K562 (cell line): Measurements from ENCODE around the gene ANKH. TPM values are rescaled to one million over a fixed set of nuclear protein-coding genes. Genes with fewer than 3 reads are reported as not detected.

ENCODE experiments used
- ATAC-seq: fragments of 200-7000 bp; cut with Tn5 transposase; 3 replicates; pipeline ENCODE4 v1.9.1; 2020; ENCODE audit warnings: moderate library complexity
- BruUV-seq: library from RNA; stranded (reverse); fragments of 400-500 nt; replicated peaks from 2 replicates; lab custom pipeline; 2021; lab: Mats Ljungman, UMichigan
- CTCF ChIA-PET: fragments of 300-600 bp; formaldehyde crosslinking; extraction: SDS; loops from one replicate; lab custom pipeline; 2021; ENCODE audit warnings: low intra/inter-chr PET ratio; lab: Yijun Ruan, JAX
- POLR2A ChIA-PET: fragments of 300-600, 350-650 bp; sonication (Branson Sonifier 250); formaldehyde crosslinking; extraction: SDS; loops from one replicate; lab custom pipeline; 2021; ENCODE audit warnings: antibody characterized with exemption, inconsistent platforms; lab: Yijun Ruan, JAX
- DNase-seq, 4 experiments: peaks; one replicate each; pipeline versions ENCODE4 v3.0.0 to v3.0.0-alpha.2; 2011 to 2018; ENCODE audit warnings: low spot score in 3 of 4, mixed read lengths in 3 of 4; ENCODE audit errors: extremely low read depth in 1 of 4
- FAIRE-seq: peaks from 2 replicates; lab custom pipeline; 2011; peaks lifted over from hg19 to GRCh38; lab: Jason Lieb, UNC
- H2AFZ ChIP-seq: 2 replicates; pipeline ENCODE4 v1.6.0; 2011; ENCODE audit warnings: low read depth, low read length, control low read depth, inconsistent platforms
- H3K27ac ChIP-seq: fragments of 200-600 bp; 3 replicates; pipeline ENCODE4 v1.8.0; 2011; ENCODE audit warnings: low read depth, mild to moderate bottlenecking, control low read depth, inconsistent platforms, low read length, moderate library complexity, mixed read lengths; ENCODE audit errors: extremely low read depth
- H3K27me3 ChIP-seq, 2 experiments: fragments of 300-600 bp in 1 of 2; 2 replicates in 1 of 2; 3 replicates in 1 of 2; pipeline versions ENCODE4 v1.6.0 to v1.8.0; 2011; ENCODE audit warnings: inconsistent platforms in 2 of 2, low read length in 2 of 2, mild to moderate bottlenecking in 1 of 2, mixed read lengths in 1 of 2, moderate library complexity in 1 of 2; ENCODE audit not compliant: control insufficient read depth in 2 of 2, insufficient read depth in 2 of 2
- H3K36me3 ChIP-seq: fragments of 300-600 bp; 3 replicates; pipeline ENCODE4 v1.8.0; 2011; ENCODE audit warnings: mild to moderate bottlenecking, low read length, inconsistent platforms; ENCODE audit not compliant: control insufficient read depth, insufficient read depth
- H3K4me1 ChIP-seq, 2 experiments: fragments of 200-600 bp in 1 of 2; replicated peaks in 1 of 2; 2 replicates in 1 of 2; 3 replicates in 1 of 2; pipeline versions ENCODE4 v1.5.1 to v1.8.0; 2011; ENCODE audit warnings: inconsistent platforms in 2 of 2, low read length in 2 of 2, mild to moderate bottlenecking in 1 of 2, mixed read lengths in 1 of 2, moderate library complexity in 1 of 2; ENCODE audit not compliant: control insufficient read depth in 2 of 2, insufficient read depth in 2 of 2
- H3K4me2 ChIP-seq: 2 replicates; pipeline ENCODE4 v1.6.1; 2011; ENCODE audit warnings: low read length, control low read depth, inconsistent platforms, mixed read lengths; ENCODE audit not compliant: insufficient read depth
- H3K4me3 ChIP-seq: fragments of 200-600 bp; sonication (generic), shearing (Covaris generic); 2 replicates; pipeline ENCODE4 v1.5.1; 2016; ENCODE audit warnings: control low read depth, inconsistent platforms
- H3K79me2 ChIP-seq: fragments of 200-600 bp; 3 replicates; pipeline ENCODE4 v1.8.0; 2011; ENCODE audit warnings: low read length, inconsistent platforms; ENCODE audit not compliant: control insufficient read depth, insufficient read depth
- H3K9ac ChIP-seq, 2 experiments: 2 replicates each; pipeline versions ENCODE4 v1.6.0 to v1.6.1; 2011; ENCODE audit warnings: low read depth in 2 of 2, low read length in 2 of 2, control low read depth in 1 of 2, inconsistent platforms in 1 of 2, mild to moderate bottlenecking in 1 of 2, mixed read lengths in 1 of 2; ENCODE audit not compliant: insufficient read depth in 1 of 2
- H3K9me1 ChIP-seq: one replicate; pipeline ENCODE4 v1.6.0; 2011; ENCODE audit warnings: inconsistent platforms, mild to moderate bottlenecking, low read length, moderate library complexity; ENCODE audit not compliant: control insufficient read depth, insufficient read depth
- H3K9me3 ChIP-seq: replicated peaks from 2 replicates; pipeline ENCODE4 v1.5.1; 2011; ENCODE audit warnings: low read depth, low read length, inconsistent platforms; ENCODE audit not compliant: control insufficient read depth, insufficient read depth
- H4K20me1 ChIP-seq: replicated peaks from 2 replicates; pipeline ENCODE4 v1.6.1; 2011; ENCODE audit warnings: low read length, inconsistent platforms, mixed read lengths; ENCODE audit not compliant: control insufficient read depth, insufficient read depth
- BHLHE40 ChIP-seq: IDR thresholded peaks from 2 replicates; pipeline ENCODE4 v1.6.1; 2011; ENCODE audit warnings: low read length, improper control_type of control experiment
- POLR2G ChIP-seq: fragments of 200-400 bp; formaldehyde crosslinking; IDR thresholded peaks from 2 replicates; pipeline ENCODE4 v1.6.1; 2017; ENCODE audit warnings: low read depth, mild to moderate bottlenecking, antibody characterized with exemption, low read length, moderate library complexity
- WGBS: fragments of 100-300 bp; shearing (Covaris generic); methylation state at CpG from one replicate; pipeline ENCODE4 v1.1.6; 2016; ENCODE audit warnings: low coverage, mixed read lengths; ENCODE audit not compliant: insufficient coverage; ENCODE audit errors: missing lambda C conversion rate; 5-methylcytosine and 5-hydroxymethylcytosine counted together
- in situ Hi-C: fragments of 300-500 bp; cut with MboI; formaldehyde crosslinking; loops from 4 replicates; pipeline ENCODE4 v1.15.0; 2018; ENCODE audit warnings: inconsistent platforms, mixed read lengths
- intact Hi-C: fragments of 100-400 bp; cut with micrococcal nuclease; formaldehyde crosslinking; loops from 2 replicates; pipeline ENCODE4 v1.14.2; 2022
- polyA plus RNA-seq, 8 experiments: library from polyadenylated mRNA; depleted of rRNA in 4 of 8; stranded (reverse) in 5 of 8; unstranded in 3 of 8; fragments of >200 nt; fragmentation: Nextera tagmentation in 2 of 8; fragmentation: Illumina TruSeq in 1 of 8; extraction: Ambion mirVana in 2 of 8; extraction: Trizol in 1 of 8; gene quantifications; 2 replicates each; pipeline versions ENCODE4 v1.2.1 to v1.2.3, GENCODE V29; 2011 to 2014; ENCODE audit warnings: inconsistent platforms in 1 of 8, missing spikeins in 1 of 8
- total RNA-seq, 7 experiments: library from RNA; depleted of rRNA in 6 of 7; stranded (reverse); fragments of >200 nt in 6 of 7; fragmentation: Illumina TruSeq in 2 of 7; extraction: Trizol in 2 of 7; gene quantifications; 2 replicates each; pipeline versions ENCODE4 v1.2.1 to v1.2.3, GENCODE V29; 2011 to 2021; ENCODE audit warnings: low replicate concordance in 1 of 7
- TF ChIP-seq, protein P1 (sequence below): IDR thresholded peaks from 2 replicates; pipeline ENCODE4 v1.6.1; 2011; ENCODE audit warnings: borderline replicate concordance, low read depth, mild to moderate bottlenecking, moderate library complexity, low read length; ENCODE audit not compliant: insufficient read depth, poor library complexity, severe bottlenecking

The ANKH gene
- total and polyA plus RNA-seq, 9 of the 15 experiments (the other 6 are each of a cell fraction or from before 2014, with no cell fraction given), result 0.79 to 12.2 (median 4.5) TPM

DNA sequence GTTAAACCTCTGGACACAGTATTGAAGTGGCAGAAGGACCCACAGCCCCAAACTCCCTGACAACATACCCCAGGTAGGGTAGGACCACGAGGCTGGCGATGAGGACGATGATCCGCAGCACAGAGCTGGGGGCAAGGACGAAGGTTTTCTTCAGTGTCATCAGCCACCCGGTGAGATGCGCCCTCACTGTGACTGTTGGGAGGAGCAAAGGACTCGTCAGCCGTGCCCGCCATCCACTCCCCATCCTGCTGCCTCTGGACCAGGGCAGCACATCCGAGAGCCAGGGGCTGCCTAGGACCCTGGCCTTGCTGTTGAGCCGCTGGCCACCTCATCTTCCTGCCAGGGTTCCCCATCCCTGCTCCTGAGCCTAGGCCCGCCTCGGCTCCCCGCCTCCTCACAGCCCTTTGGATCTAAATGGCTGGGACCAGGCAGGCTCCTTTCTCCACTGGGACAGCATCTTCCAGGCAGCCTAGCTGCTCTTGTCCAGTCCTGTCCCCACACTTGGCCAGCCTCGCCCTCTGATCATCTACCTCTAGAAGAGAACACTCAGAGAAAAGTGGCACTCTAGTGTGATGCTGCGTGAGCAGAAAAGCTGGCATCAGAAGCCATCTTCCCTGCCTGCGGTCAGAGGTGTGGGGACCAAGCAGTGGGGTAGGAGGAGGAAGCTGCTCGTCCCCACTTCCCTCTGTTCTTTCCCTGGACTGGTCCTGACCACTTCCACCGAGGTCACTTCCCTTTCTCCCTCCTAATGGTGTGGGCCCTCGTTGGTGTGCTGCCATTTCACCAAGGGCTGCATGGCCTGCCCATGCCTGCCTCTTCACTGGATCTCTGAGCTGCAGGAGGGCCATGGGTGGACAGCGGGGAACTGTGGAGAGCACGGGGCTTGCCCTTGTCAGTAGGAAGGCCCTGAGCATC lies 157.8 kb downstream of the ANKH start:
- peak; percentile 47; the same call in 1 of the 2 replicates for TF ChIP-seq POLR2G
- TF ChIP-seq, protein P1, sequence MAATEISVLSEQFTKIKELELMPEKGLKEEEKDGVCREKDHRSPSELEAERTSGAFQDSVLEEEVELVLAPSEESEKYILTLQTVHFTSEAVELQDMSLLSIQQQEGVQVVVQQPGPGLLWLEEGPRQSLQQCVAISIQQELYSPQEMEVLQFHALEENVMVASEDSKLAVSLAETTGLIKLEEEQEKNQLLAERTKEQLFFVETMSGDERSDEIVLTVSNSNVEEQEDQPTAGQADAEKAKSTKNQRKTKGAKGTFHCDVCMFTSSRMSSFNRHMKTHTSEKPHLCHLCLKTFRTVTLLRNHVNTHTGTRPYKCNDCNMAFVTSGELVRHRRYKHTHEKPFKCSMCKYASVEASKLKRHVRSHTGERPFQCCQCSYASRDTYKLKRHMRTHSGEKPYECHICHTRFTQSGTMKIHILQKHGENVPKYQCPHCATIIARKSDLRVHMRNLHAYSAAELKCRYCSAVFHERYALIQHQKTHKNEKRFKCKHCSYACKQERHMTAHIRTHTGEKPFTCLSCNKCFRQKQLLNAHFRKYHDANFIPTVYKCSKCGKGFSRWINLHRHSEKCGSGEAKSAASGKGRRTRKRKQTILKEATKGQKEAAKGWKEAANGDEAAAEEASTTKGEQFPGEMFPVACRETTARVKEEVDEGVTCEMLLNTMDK, result no peak
- no peak for TF ChIP-seq BHLHE40
- DNase-seq, result no peak
- ChIA-PET CTCF (no interaction called here), POLR2A (interaction anchor here (2.1 to 2.3 kb wide), 2 partner anchors 10 to 11 kb away, joined by 8 read pairs; no protein-coding TSS in a partner anchor)
- in situ Hi-C loops, result no loop called here
- no TSS peak for BruUV-seq
- H3K4me3 ChIP-seq, result no peak overlapping the region
- no peak overlapping the region for H3K9ac ChIP-seq
- no peak; the same call in 2 of the 3 replicates for ATAC-seq
- H2AFZ ChIP-seq, result no peak overlapping the region
- intact Hi-C loops, result no loop called here
- H3K9me1 ChIP-seq, result no peaks in the 10 kb centered on the region
- 0 out of 5 replicates have a peak, but pooled peaks cover 0 to 3% of the 10 kb centered on the region in 2 experiments for H3K4me1 ChIP-seq
- FAIRE-seq, result no peak
- no peaks in the 10 kb centered on the region for H3K79me2 ChIP-seq
- no peak overlapping the region for H3K4me2 ChIP-seq
- H3K9me3 ChIP-seq, result no peaks in the 10 kb centered on the region
- H4K20me1 ChIP-seq, result no peaks in the 10 kb centered on the region
- no peaks in the 10 kb centered on the region for H3K27me3 ChIP-seq
- WGBS, result 90% methylated on average over 18 of the region's 23 CpGs
- H3K27ac ChIP-seq, result no peak overlapping the region
- H3K36me3 ChIP-seq, result peaks cover 51% of the 10 kb centered on the region; the same call in 2 of the 3 replicates
